Measurements from ENCODE around the gene NDRG4. TPM values are rescaled to one million over a fixed set of nuclear protein-coding genes. Genes with fewer than 3 reads are reported as not detected.

Gene NDRG4, protein sequence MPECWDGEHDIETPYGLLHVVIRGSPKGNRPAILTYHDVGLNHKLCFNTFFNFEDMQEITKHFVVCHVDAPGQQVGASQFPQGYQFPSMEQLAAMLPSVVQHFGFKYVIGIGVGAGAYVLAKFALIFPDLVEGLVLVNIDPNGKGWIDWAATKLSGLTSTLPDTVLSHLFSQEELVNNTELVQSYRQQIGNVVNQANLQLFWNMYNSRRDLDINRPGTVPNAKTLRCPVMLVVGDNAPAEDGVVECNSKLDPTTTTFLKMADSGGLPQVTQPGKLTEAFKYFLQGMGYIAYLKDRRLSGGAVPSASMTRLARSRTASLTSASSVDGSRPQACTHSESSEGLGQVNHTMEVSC
- 8.6 TPM for total RNA-seq (2021; ENCODE audit: unreplicated experiment)
- polyA plus RNA-seq (2012) = 8.2 and 8.9 TPM in 2 replicates
- percentile 21 among the genes with signal in this experiment for Bru-seq, nascent RNA
- BruChase-seq, experiment 1, labeled RNA remaining after a 6-hour chase = percentile 34 among the genes with signal in this experiment
- BruChase-seq, experiment 2, labeled RNA remaining after a 2-hour chase = percentile 34 among the genes with signal in this experiment
- long read RNA-seq, transcript NDRG4-219 (1 exons, 2,700 nt) = major isoform, 13 of 22 reads
- long read RNA-seq, partial matches to known transcripts = 3 of 22 reads
- long read RNA-seq, other reads (novel, unspliced or antisense) = 4 of 22 reads

DNA sequence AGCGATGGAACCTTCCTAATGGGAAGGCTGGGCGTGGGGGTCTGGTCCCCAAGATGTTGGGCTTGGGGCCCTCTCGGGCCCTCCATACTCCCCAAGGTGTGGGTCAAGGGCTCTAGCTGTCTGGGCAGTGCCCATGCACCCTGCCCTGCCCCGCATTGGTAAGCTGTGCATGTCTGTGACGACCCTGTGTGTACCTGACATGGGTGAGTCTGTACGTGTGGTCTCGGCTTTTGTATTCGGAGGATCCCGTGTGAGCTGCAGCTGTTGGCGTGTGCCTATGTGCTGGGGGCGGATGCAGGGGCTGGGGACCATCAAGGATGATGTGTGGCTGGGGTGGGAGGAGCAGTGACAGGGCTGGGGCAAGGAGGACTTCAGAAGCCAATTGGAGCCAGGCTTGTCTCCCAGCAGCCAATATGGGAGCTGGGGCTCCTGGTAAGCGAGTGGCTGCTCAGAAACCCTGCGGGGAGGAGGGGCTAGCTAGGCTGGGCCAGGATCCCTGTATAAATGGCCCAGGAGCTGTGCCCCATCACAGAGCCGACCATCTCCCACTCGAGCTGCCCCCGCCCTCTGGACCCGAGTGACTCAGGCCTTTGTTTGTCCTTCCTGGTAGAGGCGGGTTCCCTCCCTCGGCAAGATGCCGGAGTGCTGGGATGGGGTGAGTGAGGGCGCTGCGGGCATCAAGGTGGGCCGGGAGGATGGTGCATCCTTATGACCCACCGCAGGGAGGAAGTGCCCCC is at the start of gene NDRG4:
Gene NDRG4, plus strand, starts transcription at position 529 of the 737 bp plus-strand sequence. Its CDS starts 106 bp downstream, at position 635.
- H3K9me2 ChIP-seq (ENCODE audit: insufficient read depth) = no peaks in the 10 kb centered on the region
- peak; percentile 87 for ATAC-seq
- no peaks in the 10 kb centered on the region for H3K36me3 ChIP-seq (ENCODE audit: control insufficient read depth in 1 of 2, insufficient read depth in 2 of 2, low read length in 2 of 2)
- H3K4me1 ChIP-seq (ENCODE audit: control insufficient read depth in 1 of 2, insufficient read depth in 2 of 2, low read length in 2 of 2) = peaks cover 4 to 40% of the 10 kb centered on the region in 2 experiments; a peak in 3 of 4 replicates
- H2AFZ ChIP-seq (ENCODE audit: low read depth, low read length, poor library complexity, severe bottlenecking) = no peak within 1 kb of the TSS
- peak within 1 kb of the TSS; percentile 7; the same call in 1 of the 2 replicates for H3K27ac ChIP-seq (ENCODE audit: low read depth, low read length)
- POLR2A ChIA-PET = interaction anchor here (0.8 to 1.3 kb wide), 6 partner anchors 10 to 370 kb away, joined by 3 to 6 read pairs (median 4); partner anchors contain the start of gene CFAP20
- TF ChIP-seq ZNF274 (IDR thresholded peaks at IDR 0.05; ENCODE audit: low read depth, low read length) (no peak), POLR2A (IDR thresholded peaks at IDR 0.05; ENCODE audit: borderline replicate concordance, extremely low read depth, insufficient read depth, insufficient read length) (peak; percentile 71), ELF1 (IDR thresholded peaks at IDR 0.05; ENCODE audit: borderline replicate concordance, low read depth) (no peak), POLR2AphosphoS5 (IDR thresholded peaks at IDR 0.05; ENCODE audit: low read depth, low read length) (peak; percentile 67), YY1 (IDR thresholded peaks at IDR 0.05; ENCODE audit: extremely low read depth, insufficient replicate concordance, low read depth, low read length) (no peak)
- TF ChIP-seq, protein P1, sequence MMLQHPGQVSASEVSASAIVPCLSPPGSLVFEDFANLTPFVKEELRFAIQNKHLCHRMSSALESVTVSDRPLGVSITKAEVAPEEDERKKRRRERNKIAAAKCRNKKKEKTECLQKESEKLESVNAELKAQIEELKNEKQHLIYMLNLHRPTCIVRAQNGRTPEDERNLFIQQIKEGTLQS (IDR thresholded peaks at IDR 0.05) = no peak
- RAD21 ChIA-PET (ENCODE audit: low non-redundant PET in 1 of 2, low total read pairs in 2 of 2, uncharacterized antibody in 2 of 2, unreplicated experiment in 2 of 2) = no interaction called here
- DNase-seq (ENCODE audit: low read depth, low spot score) = peak; percentile 83
- H3K9ac ChIP-seq (ENCODE audit: low read length) = peak within 1 kb of the TSS; percentile 56
- no TSS peak for BruUV-seq (replicated peaks)
- no peaks in the 10 kb centered on the region for H3K9me3 ChIP-seq (ENCODE audit: control insufficient read depth in 1 of 2, insufficient read depth in 1 of 2, low read depth in 1 of 2, low read length in 2 of 2)
- peak within 1 kb of the TSS; percentile 84 for H3K4me2 ChIP-seq (ENCODE audit: low read length)
- CTCF ChIA-PET = interaction anchor here (0.6 to 1.9 kb wide), 12 partner anchors 8 to 257 kb away, joined by 3 to 13 read pairs (median 4); no protein-coding TSS in a partner anchor
- no peaks in the 10 kb centered on the region for H4K20me1 ChIP-seq (ENCODE audit: insufficient read depth)
- H3K27me3 ChIP-seq (ENCODE audit: insufficient read depth, low read length) = no peaks in the 10 kb centered on the region
- no peaks in the 10 kb centered on the region for H3K79me2 ChIP-seq (ENCODE audit: insufficient read depth, low read length)
- intact Hi-C loops (cut with micrococcal nuclease) = loop anchor here (5.0 kb wide), 1 partner anchor 163 kb away; no protein-coding TSS in a partner anchor
- H3K4me3 ChIP-seq (replicated peaks in 1 of 2; ENCODE audit: low read depth in 1 of 2, low read length in 2 of 2) = peak within 1 kb of the TSS; percentile 57 to 60

Data from HCT116 (cell line).